Activated CD8-positive, alpha-beta memory T cell treated with anti-CD3 and anti-CD28 coated beads for 1 hour (primary cell): ENCODE results near the gene TGOLN2.

Experiments
- DNase-seq, 2 donors: peaks; one replicate each; pipeline ENCODE4 v3.0.0-alpha.2; 2020; ENCODE audit warnings: low read depth in 1 of 2; ENCODE audit errors: extremely low read depth in 1 of 2

TGOLN2 gene

DNA sequence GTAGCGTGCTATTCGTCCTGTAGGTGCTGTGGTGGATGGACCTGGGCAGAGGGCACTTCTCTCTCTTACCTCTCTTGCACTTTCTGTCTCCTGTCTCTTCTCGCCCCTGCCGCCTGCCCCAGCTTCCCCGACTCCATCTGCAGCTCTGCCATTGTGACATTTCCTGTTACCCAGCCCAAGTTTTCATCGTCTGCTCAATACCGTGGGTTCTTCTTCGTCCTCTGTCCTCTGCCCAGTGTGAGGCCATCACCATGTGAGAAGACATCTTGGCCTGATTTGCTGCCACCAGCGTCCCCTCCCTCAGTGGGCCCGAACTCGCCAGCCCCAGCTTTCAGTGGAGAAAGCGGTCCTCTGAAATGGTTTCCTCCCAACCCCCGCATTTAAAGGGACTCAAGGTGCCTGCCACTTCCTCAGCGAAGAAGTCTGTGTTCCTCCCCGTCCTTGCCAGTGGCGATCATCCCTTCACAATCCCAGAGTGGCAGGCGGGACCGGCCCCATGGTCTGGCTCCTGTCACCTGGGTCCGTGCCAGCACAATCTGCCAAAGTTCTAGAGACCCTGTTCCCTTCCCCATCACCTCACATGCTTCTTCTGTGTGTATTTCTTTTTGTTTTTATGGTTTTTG is 18.0 kb downstream of the TGOLN2 start:
- no peak for DNase-seq

GRCh38 chr2:85308896-85309555 is 18.8 kb downstream of the TGOLN2 start:
- DNase-seq = no peak

GRCh38 chr2:85308201-85308600 is 19.6 kb downstream of the TGOLN2 start:
- DNase-seq = no peak

- no peak for DNase-seq
Measured at GRCh38 chr2:85307527-85307897, 20.3 kb downstream of the TGOLN2 start.

DNA sequence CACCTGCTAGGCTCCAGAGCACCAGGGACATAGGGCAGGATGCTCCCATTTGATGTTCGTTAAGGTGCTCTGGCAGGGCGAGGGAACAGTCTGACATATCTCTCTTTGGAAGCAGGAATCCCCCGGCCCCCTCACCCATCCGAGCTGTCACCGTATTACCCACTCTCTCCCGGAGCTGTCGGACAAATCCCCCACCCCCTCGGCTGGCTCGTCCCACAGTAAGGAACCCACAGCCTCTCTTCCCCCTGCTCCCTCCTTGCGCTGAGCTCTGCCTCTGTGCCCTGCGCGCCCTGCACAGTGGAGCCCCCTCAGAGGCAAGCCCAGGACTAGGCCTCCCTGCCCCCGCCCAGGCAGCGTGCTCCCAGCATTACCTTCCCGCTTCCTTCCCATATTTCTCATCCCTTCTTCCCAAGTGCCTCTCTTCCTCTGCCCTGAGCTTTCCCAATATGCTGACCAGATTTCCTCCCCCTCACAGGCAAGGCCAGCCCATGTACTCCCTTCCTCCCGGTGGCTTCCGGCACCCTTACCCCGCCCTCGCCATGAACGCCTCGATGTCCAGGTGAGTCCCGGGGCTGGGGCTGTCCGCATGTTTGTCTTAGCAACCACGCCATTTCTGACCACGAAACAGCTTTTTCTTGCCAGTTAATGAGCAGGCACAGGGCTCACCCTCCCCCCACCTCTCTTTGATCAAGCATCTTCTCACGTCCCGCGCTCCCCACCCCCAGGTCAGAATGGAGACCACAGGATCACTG is 23.8 kb downstream of the TGOLN2 start:
- DNase-seq = no peak

- DNase-seq = no peak
Measured at GRCh38 chr2:85302121-85302520, 25.7 kb downstream of the TGOLN2 start.

GRCh38 chr2:85291425-85292023 is 36.3 kb downstream of the TGOLN2 start:
- no peak for DNase-seq

DNA sequence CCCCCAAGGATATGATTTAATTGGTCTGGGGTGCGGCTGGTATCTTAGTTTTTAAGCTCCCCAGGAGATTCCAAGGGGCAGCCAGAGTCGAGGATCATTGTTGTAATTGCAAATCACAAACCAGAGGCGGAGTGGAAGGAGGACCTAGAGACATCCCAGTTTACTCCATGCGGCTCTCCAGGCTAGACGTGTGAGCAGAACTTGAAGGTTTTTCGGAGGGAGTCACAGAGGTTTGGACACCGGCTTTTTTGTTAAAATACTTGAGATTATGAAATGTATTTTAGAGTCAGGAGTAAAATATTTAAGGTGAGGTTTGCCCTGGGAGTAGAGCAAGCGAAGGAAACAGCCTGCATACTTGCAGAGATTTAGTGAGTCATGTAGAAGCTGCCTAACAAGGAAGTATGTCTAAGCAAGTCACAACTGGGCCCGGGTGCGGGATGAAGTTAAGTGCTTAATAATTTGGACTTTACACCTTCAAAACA is 39.5 kb downstream of the TGOLN2 start:
- no peak for DNase-seq

DNA sequence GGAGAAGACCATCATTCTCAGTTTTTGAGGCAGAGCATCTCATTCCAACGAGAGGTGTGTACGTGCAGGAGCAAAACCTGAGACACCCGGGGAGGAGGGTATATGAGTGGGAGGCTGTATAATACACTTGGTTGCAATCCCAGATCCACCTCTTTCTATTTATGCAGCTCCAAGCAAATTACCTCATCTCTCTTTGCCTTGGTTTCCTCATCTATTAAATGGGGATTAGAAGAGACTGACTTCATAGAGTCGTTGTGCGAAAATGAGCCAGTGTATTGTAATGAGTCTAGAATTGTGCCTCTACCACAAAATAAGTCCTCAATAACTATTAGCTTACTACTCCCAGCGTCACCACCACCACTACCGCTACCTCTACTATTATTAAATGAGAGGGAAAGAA is 40.1 kb downstream of the TGOLN2 start:
- DNase-seq = no peak

- DNase-seq = no peak
Measured at GRCh38 chr2:85286918-85287317, 40.9 kb downstream of the TGOLN2 start.

DNA sequence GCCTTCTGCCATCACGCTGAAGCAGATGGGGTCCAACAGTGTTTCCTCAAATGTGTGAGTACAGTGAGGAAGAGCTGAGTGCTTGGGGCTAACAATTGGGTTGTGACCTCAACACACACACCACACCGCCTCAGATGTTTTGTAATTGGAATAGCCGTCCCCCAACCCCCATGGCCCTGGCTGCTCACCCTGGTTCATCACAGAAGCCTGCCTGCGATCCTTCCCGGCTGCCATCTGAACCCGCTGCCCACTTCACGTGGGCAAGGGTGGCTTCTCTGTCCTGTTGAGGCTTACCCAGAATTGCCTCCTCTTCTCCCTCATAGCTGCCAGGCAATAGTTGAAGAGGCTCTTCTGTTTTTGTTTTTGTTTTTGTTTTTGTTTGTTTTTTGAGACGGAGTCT is 44.1 kb downstream of the TGOLN2 start:
- no peak for DNase-seq

GRCh38 chr2:85282914-85283313 is 44.9 kb downstream of the TGOLN2 start:
- DNase-seq = no peak

DNA sequence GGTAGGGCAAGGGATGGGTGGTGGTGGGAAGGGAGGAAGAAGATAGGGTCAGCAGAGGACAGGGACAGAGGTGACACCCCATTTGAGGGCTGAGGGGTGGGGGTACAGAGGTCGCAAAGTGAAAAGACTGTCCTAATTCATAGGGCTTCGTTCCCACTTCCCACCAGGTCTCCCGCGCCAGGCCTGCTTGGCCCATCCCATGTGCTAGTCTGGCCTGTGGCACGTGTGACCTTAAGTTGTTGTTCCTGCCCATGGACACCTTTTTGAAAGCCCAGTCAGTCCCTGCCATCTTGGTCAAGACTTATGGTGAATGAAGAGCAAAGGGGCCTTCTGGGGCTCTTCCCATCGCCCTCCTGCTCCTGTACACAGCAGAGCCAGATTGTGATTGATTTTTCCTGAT is 46.2 kb downstream of the TGOLN2 start:
- no peak for DNase-seq

- no peak for DNase-seq
Measured at GRCh38 chr2:85278361-85278760, 49.4 kb downstream of the TGOLN2 start.

DNA sequence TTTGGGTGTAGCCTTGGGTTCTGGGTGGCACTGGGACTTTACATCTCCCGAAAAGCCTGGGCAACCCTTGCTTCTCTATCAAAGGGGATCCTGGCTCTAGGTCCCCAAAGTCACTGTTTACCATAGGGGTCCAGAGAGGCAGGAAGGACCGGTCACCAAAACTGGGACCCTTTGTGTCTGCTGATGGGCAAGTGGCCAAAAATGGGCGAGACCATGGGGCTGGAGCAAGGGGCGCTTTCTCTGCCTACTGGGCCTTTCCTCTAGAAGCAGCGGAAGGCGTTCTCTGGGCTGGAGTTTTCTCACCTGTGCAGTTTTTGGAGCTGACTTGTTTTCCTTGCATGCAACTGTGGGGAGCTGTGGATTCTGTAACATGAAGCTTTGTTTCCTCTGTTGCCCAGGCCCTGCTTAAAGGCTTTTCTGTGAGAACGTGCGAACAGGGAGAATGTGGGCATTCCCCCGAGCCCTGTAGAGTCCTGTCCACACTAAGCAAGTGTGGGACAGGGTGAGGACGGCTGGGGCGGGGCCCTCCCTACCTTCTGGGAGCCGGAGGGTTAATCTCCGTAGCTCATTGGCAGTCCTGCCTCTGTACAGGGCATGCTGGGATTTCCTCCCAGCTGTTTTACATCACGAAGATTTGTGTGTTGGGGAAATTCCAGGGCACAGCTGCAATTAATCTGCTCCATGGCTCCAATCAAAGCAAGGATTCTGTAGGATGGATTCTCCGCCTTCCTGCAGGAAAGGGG is 50.2 kb downstream of the TGOLN2 start:
- DNase-seq = no peak

DNA sequence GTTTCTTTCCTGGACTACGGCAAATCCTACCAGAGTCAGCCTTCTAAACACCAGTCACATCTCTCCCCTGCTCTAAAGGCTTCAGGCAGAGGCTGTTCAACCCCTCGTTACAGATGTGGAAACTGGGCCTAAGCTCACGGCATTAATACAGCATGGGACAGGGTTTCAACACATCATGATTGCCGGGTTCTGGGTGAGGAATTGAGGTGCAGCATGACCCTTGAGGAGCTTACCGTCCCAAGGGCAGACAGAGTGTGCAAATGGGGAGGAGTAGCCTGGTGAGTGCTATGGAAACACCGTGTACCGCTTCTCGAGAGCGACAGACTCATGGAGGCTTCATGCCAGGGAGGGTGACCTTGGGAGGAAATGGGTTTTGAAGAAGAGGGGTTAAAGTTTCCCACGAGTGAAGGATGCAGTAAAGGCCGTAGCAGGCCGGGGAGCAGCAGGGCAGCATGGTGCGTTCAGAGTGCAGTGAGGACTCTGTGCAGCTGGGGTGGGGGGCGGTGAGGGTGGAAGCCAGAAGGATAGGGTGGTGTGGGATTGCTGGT is 51.1 kb downstream of the TGOLN2 start:
- no peak for DNase-seq

DNA sequence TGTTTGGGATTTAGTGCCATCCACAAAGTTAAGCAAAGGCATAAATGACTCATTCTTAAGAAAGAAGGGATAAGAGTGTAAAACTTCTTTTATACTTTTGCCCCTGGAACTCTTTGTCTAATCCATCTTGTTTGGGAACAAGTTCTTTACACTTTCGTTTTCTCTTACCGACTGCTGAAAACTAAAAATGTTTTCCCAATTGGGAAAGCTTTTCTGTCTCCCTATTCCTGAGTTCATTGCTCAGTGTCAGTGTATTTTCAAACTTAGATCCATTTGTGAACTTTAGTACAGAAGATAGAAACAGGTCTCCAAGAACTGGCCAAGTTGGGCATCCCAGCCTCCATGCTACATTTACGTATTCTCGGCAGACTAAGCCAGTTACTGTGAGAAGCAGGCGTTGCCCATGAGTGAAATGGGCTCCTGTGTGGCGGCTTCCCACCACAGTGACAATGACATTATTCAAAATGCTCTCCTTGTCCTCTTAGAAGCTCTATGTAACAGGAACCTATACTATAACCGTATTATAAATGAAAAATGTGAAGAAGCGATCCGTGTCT is 51.7 kb downstream of the TGOLN2 start:
- no peak for DNase-seq

DNA sequence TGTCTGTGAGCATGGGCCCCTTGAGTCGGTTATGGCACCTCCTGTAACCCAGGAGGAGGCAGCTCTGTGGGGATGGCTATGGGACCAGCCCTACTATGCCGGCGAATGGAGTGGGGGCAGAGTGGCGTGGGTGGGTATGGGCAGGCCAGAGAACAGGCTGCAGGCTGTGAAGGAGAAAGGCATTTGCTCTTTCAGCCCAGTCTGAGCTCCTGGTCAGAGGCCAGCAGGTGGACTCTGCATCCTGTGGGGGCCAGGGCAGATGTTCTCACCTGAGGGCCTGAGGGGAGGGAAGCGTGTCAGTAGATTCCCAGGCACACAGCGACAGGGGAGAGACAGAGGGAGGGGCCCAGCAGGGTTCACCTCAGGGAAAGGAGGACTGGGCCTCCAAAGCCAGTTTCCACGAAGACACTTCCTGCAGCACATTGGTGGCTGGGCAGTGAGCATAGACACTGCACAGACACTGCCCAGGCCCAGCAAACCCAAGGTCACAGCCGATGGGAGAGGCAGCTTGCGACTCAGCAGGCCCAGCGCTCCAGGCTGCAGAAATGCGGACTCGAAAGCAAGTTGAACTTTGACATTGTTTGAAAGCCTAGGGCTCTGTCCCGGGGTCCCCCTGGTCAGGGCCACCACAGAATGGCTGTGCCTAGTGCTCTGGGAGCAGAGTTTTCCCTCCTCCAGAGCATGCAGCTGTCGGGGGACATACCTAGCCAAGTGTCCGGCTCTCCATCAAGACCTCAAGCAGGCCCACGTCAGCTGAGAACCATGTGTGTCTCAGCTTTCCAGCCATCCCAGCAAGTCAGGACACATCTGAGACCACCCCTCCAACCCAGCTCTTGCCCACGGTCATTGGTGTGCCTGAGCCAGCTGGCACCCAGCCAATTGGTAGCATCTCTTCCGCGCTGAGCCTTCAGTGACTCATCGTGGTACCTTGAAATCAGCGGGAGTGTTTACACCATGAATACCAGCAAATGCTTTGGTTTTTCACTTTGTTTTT is 53.8 kb downstream of the TGOLN2 start:
- DNase-seq = no peak

GRCh38 chr2:85272357-85272756 is 55.4 kb downstream of the TGOLN2 start:
- no peak for DNase-seq
